PFSK-1 (cell line): Measurements from ENCODE around the gene BIK.

Source experiments
- FOXP2 ChIP-seq: optimal IDR thresholded peaks from 2 replicates; pipeline ENCODE3; 2011; ENCODE audit warnings: borderline replicate concordance, control low read depth, inconsistent platforms; ENCODE audit not compliant: insufficient read depth; ENCODE audit errors: extremely low read length, extremely low read depth
- POLR2AphosphoS5 ChIP-seq: IDR thresholded peaks from 2 replicates; pipeline ENCODE4 v1.6.1; 2012; ENCODE audit warnings: low read depth, mild to moderate bottlenecking, control low read depth, low read length, moderate library complexity
- REST ChIP-seq, 2 experiments: IDR thresholded peaks; 2 replicates each; pipeline versions ENCODE4 v1.6.1 to v1.8.0; 2011 to 2012; ENCODE audit warnings: low read depth in 2 of 2, low read length in 2 of 2, control low read depth in 1 of 2, inconsistent platforms in 1 of 2, mild to moderate bottlenecking in 1 of 2, moderate library complexity in 1 of 2; ENCODE audit not compliant: insufficient read depth in 1 of 2
- SIN3A ChIP-seq: IDR thresholded peaks from 2 replicates; pipeline ENCODE4 v1.6.1; 2012; ENCODE audit warnings: mild to moderate bottlenecking, low read length, moderate library complexity, borderline replicate concordance; ENCODE audit not compliant: insufficient read depth
- TAF1 ChIP-seq: IDR thresholded peaks from 2 replicates; pipeline ENCODE4 v1.6.1; 2012; ENCODE audit warnings: low read length, control low read depth, borderline replicate concordance; ENCODE audit not compliant: insufficient read depth

Gene BIK

GRCh38 chr22:43116932-43117331, 6.4 kb downstream of the BIK start:
- no peak for TF ChIP-seq TAF1
- no peak for TF ChIP-seq REST (IDR thresholded peaks at IDR 0.05; ENCODE audit: insufficient read depth in 1 of 2, low read depth in 2 of 2, low read length in 2 of 2)
- TF ChIP-seq POLR2AphosphoS5: no peak
- TF ChIP-seq FOXP2: no peak
- TF ChIP-seq SIN3A: no peak

GRCh38 chr22:43118024-43118849, 7.7 kb downstream of the BIK start:
- TF ChIP-seq TAF1 (no peak), SIN3A (no peak), FOXP2 (no peak), REST (IDR thresholded peaks at IDR 0.05; ENCODE audit: insufficient read depth in 1 of 2, low read depth in 2 of 2, low read length in 2 of 2) (no peak), POLR2AphosphoS5 (no peak)

- TF ChIP-seq POLR2AphosphoS5 (no peak), FOXP2 (no peak), REST (IDR thresholded peaks at IDR 0.05; ENCODE audit: insufficient read depth in 1 of 2, low read depth in 2 of 2, low read length in 2 of 2) (no peak), SIN3A (no peak), TAF1 (no peak)
These were observed 8.5 kb downstream of the BIK start for GRCh38 chr22:43118953-43119458.

- TF ChIP-seq SIN3A (no peak), REST (IDR thresholded peaks at IDR 0.05; ENCODE audit: insufficient read depth in 1 of 2, low read depth in 2 of 2, low read length in 2 of 2) (no peak), TAF1 (no peak), FOXP2 (no peak), POLR2AphosphoS5 (no peak)
These were observed 16.1 kb downstream of the BIK start for GRCh38 chr22:43126501-43127165.
